ENCODE measurements around the gene MCMBP.
"Not testable (repeated sequence)": the region's sequence is repeated elsewhere in the genome, so short reads cannot be mapped to it uniquely, and the experiment has no call there.

DNA sequence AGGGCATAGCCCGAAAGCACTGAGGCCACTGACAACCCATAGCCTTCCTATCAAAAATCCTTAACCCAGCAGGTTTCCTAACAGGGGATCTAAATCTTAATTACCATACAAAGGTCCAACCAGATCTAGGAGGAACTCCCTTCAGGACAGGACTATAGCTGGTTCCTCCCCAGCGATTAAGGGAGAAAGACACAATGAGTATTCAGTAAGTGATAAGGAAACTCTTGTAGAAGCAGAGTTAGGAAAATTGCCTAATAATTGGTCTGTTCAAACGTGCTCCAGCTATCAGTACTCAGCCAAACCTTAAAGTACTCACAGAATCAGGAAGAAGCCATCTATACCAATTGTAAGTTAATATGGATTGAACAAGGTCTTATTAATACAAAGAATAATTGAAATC, 16.6 kb upstream of the MCMBP start:
- TF ChIP-seq, protein P1, sequence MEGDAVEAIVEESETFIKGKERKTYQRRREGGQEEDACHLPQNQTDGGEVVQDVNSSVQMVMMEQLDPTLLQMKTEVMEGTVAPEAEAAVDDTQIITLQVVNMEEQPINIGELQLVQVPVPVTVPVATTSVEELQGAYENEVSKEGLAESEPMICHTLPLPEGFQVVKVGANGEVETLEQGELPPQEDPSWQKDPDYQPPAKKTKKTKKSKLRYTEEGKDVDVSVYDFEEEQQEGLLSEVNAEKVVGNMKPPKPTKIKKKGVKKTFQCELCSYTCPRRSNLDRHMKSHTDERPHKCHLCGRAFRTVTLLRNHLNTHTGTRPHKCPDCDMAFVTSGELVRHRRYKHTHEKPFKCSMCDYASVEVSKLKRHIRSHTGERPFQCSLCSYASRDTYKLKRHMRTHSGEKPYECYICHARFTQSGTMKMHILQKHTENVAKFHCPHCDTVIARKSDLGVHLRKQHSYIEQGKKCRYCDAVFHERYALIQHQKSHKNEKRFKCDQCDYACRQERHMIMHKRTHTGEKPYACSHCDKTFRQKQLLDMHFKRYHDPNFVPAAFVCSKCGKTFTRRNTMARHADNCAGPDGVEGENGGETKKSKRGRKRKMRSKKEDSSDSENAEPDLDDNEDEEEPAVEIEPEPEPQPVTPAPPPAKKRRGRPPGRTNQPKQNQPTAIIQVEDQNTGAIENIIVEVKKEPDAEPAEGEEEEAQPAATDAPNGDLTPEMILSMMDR (IDR thresholded peaks at IDR 0.05; ENCODE audit: low read depth, low read length) = not testable (repeated sequence)
- TF ChIP-seq EZH2phosphoT487 (IDR thresholded peaks at IDR 0.05; ENCODE audit: low read depth) = not testable (repeated sequence)

Data from OCI-LY3 (cell line).